KMS-11 (cell line): Measurements from ENCODE around the gene ERAL1.

Experiments used
- H2AFZ ChIP-seq: fragments of 200-600 bp; sonication (generic); 2 replicates; pipeline ENCODE4 v1.6.1; 2016; ENCODE audit warnings: antibody characterized with exemption, mixed run types, low read depth
- H3K27ac ChIP-seq: fragments of 200-600 bp; sonication (generic); 2 replicates; pipeline ENCODE4 v1.6.1; 2016; ENCODE audit warnings: mild to moderate bottlenecking, mixed run types
- H3K27me3 ChIP-seq: fragments of 200-600 bp; sonication (generic); 2 replicates; pipeline ENCODE4 v1.6.1; 2017; ENCODE audit warnings: mild to moderate bottlenecking, low read depth, mixed run types, moderate library complexity; ENCODE audit not compliant: insufficient read depth
- H3K36me3 ChIP-seq: fragments of 200-600 bp; sonication (generic); 2 replicates; pipeline ENCODE4 v1.6.1; 2017; ENCODE audit warnings: mild to moderate bottlenecking, mixed run types; ENCODE audit not compliant: insufficient read depth
- H3K4me1 ChIP-seq: fragments of 200-600 bp; sonication (generic); 2 replicates; pipeline ENCODE4 v1.6.1; 2016; ENCODE audit warnings: mild to moderate bottlenecking, low read depth, mixed run types; ENCODE audit not compliant: poor library complexity, severe bottlenecking
- H3K4me2 ChIP-seq: fragments of 200-600 bp; sonication (generic); 2 replicates; pipeline ENCODE4 v1.7.0; 2016; ENCODE audit warnings: mild to moderate bottlenecking, mixed run types
- H3K4me3 ChIP-seq: fragments of 200-600 bp; sonication (generic); IDR thresholded peaks from 2 replicates; pipeline ENCODE4 v1.6.1; 2017; ENCODE audit warnings: low read depth, low read length, mixed read lengths; ENCODE audit not compliant: insufficient read depth
- H3K79me2 ChIP-seq: fragments of 200-600 bp; sonication (generic); 2 replicates; pipeline ENCODE4 v1.6.1; 2016; ENCODE audit warnings: low read depth, mixed run types; ENCODE audit not compliant: insufficient read depth
- H3K9ac ChIP-seq: fragments of 200-600 bp; sonication (generic); 2 replicates; pipeline ENCODE4 v1.6.1; 2016; ENCODE audit warnings: mild to moderate bottlenecking, mixed run types
- H4K20me1 ChIP-seq: fragments of 200-600 bp; sonication (generic); 2 replicates; pipeline ENCODE4 v1.6.1; 2016; ENCODE audit warnings: mild to moderate bottlenecking, mixed run types; ENCODE audit not compliant: insufficient read depth
- TF ChIP-seq, protein P1 (sequence below): fragments of 200-600 bp; sonication (generic); conservative IDR thresholded peaks from 2 replicates; pipeline ENCODE4 v1.6.1; 2017; ENCODE audit warnings: low read depth, mild to moderate bottlenecking, antibody characterized with exemption, low read length, moderate library complexity, mixed read lengths

ERAL1 gene

GRCh38 chr17:28885951-28886350 lies 31.1 kb downstream of the ERAL1 start:
- H3K27me3 ChIP-seq: no peaks in the 10 kb centered on the region
- H3K4me1 ChIP-seq: no peaks in the 10 kb centered on the region
- H3K4me3 ChIP-seq: no peak overlapping the region
- no peaks in the 10 kb centered on the region for H3K79me2 ChIP-seq
- H3K4me2 ChIP-seq: no peak overlapping the region
- H4K20me1 ChIP-seq: no peaks in the 10 kb centered on the region
- no peak overlapping the region for H3K9ac ChIP-seq
- H2AFZ ChIP-seq: no peak overlapping the region
- H3K36me3 ChIP-seq: no peaks in the 10 kb centered on the region
- TF ChIP-seq, protein P1, sequence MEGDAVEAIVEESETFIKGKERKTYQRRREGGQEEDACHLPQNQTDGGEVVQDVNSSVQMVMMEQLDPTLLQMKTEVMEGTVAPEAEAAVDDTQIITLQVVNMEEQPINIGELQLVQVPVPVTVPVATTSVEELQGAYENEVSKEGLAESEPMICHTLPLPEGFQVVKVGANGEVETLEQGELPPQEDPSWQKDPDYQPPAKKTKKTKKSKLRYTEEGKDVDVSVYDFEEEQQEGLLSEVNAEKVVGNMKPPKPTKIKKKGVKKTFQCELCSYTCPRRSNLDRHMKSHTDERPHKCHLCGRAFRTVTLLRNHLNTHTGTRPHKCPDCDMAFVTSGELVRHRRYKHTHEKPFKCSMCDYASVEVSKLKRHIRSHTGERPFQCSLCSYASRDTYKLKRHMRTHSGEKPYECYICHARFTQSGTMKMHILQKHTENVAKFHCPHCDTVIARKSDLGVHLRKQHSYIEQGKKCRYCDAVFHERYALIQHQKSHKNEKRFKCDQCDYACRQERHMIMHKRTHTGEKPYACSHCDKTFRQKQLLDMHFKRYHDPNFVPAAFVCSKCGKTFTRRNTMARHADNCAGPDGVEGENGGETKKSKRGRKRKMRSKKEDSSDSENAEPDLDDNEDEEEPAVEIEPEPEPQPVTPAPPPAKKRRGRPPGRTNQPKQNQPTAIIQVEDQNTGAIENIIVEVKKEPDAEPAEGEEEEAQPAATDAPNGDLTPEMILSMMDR: no peak
- no peak overlapping the region for H3K27ac ChIP-seq

- no peaks in the 10 kb centered on the region for H3K27me3 ChIP-seq
- no peak overlapping the region for H3K9ac ChIP-seq
- no peaks in the 10 kb centered on the region for H4K20me1 ChIP-seq
- H3K79me2 ChIP-seq: no peaks in the 10 kb centered on the region
- no peak overlapping the region for H3K4me2 ChIP-seq
- TF ChIP-seq, protein P1: no peak
- H2AFZ ChIP-seq: no peak overlapping the region
- no peaks in the 10 kb centered on the region for H3K36me3 ChIP-seq
- peaks cover 15% of the 10 kb centered on the region for H3K4me1 ChIP-seq
- H3K4me3 ChIP-seq: no peak overlapping the region
- no peak overlapping the region for H3K27ac ChIP-seq
Observed at GRCh38 chr17:28887871-28888471, 33.2 kb downstream of the ERAL1 start.

GRCh38 chr17:28888832-28889231 lies 34.0 kb downstream of the ERAL1 start:
- Histone ChIP-seq H3K27ac (no peak overlapping the region), H2AFZ (no peak overlapping the region), H3K79me2 (no peaks in the 10 kb centered on the region), H3K36me3 (no peaks in the 10 kb centered on the region), H3K4me2 (no peak overlapping the region), H3K9ac (no peak overlapping the region), H3K27me3 (no peaks in the 10 kb centered on the region), H3K4me3 (no peak overlapping the region), H4K20me1 (no peaks in the 10 kb centered on the region), H3K4me1 (peaks cover 24% of the 10 kb centered on the region)
- TF ChIP-seq, protein P1: no peak

DNA sequence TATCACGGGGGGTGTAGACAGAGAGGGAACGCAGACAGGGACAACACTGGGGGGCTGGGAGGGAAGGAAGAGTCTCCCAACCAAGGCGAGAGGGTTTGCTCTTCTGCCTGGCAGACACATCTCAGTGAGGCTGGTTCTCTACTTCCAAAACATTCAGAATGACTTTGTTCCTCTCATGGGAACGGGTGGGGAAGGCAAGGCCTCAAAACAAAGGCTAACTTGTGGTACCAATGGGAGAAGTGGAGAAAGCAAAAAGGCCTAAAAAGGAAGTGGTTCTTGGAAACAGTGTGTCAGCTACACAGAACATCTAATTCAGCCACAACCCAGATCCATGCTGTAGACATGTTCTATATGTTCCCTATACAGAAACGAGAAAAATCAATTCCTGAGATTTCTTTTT lies 35.2 kb downstream of the ERAL1 start:
- Histone ChIP-seq H3K27ac (no peak overlapping the region), H3K9ac (no peak overlapping the region), H3K4me2 (no peak overlapping the region), H3K4me1 (peaks cover 30% of the 10 kb centered on the region), H3K36me3 (no peaks in the 10 kb centered on the region), H4K20me1 (no peaks in the 10 kb centered on the region), H3K79me2 (no peaks in the 10 kb centered on the region), H3K27me3 (no peaks in the 10 kb centered on the region), H3K4me3 (no peak overlapping the region), H2AFZ (no peak overlapping the region)
- TF ChIP-seq, protein P1: no peak
